HCT116 (cell line): ENCODE measurements around the gene KMT2B. TPM values are rescaled to one million over a fixed set of nuclear protein-coding genes. Genes with fewer than 3 reads are reported as not detected.

Source experiments
- ATAC-seq: fragments of 200-7000 bp; cut with Tn5 transposase; 2 replicates; pipeline ENCODE4 v1.9.1; 2020; ENCODE audit warnings: mild to moderate bottlenecking, moderate library complexity
- BruUV-seq: library from RNA; stranded (reverse); fragments of 400-500 nt; replicated peaks from 2 replicates; lab custom pipeline; 2021; lab: Mats Ljungman, UMichigan
- CTCF ChIA-PET: fragments of 300-600 bp; sonication (Branson Sonifier 250); formaldehyde crosslinking; loops from one replicate; lab custom pipeline; 2021; ENCODE audit warnings: antibody characterized with exemption; lab: Charles Lee
- POLR2A ChIA-PET: fragments of 300-600, 350-600 bp; sonication (Branson Sonifier 250); formaldehyde crosslinking; loops from one replicate; lab custom pipeline; 2021; ENCODE audit warnings: antibody characterized with exemption; lab: Charles Lee
- RAD21 ChIA-PET, 2 experiments: fragments of 300-600 bp; sonication (Branson Sonifier 250); formaldehyde crosslinking; loops; one replicate each; lab custom pipeline; 2023; ENCODE audit warnings: low total read pairs in 2 of 2; ENCODE audit not compliant: uncharacterized antibody in 2 of 2, unreplicated experiment in 2 of 2, low non-redundant PET in 1 of 2; lab: Charles Lee
- DNase-seq: peaks from one replicate; pipeline ENCODE4 v3.0.0-alpha.2; 2010; ENCODE audit warnings: low read depth, low spot score
- H2AFZ ChIP-seq: fragments of 200-600 bp; shearing (Covaris generic), sonication (generic); 2 replicates; pipeline ENCODE4 v1.6.1; 2017; ENCODE audit warnings: low read depth, mixed run types, mixed read lengths, antibody characterized with exemption, low read length; ENCODE audit not compliant: poor library complexity, severe bottlenecking
- H3K27ac ChIP-seq: 2 replicates; pipeline ENCODE4 v1.5.1; 2012; ENCODE audit warnings: low read depth, low read length
- H3K27me3 ChIP-seq: fragments of 200-600 bp; sonication (generic); 2 replicates; pipeline ENCODE4 v1.6.1; 2016; ENCODE audit warnings: mixed run types, low read length, mixed read lengths; ENCODE audit not compliant: insufficient read depth
- H3K36me3 ChIP-seq, 2 experiments: fragments of 200-500 bp in 1 of 2; fragments of 200-600 bp in 1 of 2; sonication (Bioruptor generic) in 1 of 2; sonication (generic) in 1 of 2; 2 replicates each; pipeline versions ENCODE4 v1.5.1 to v1.6.1; 2014 to 2016; ENCODE audit warnings: low read length in 2 of 2, inconsistent platforms in 1 of 2, mixed read lengths in 1 of 2, mixed run types in 1 of 2; ENCODE audit not compliant: insufficient read depth in 2 of 2, control insufficient read depth in 1 of 2
- H3K4me1 ChIP-seq, 2 experiments: fragments of 200-600 bp in 1 of 2; sonication (generic) in 1 of 2; 2 replicates each; pipeline versions ENCODE4 v1.5.1 to v1.6.1; 2012 to 2017; ENCODE audit warnings: low read length in 2 of 2, inconsistent platforms in 1 of 2, mild to moderate bottlenecking in 1 of 2, mixed read lengths in 1 of 2, mixed run types in 1 of 2, moderate library complexity in 1 of 2; ENCODE audit not compliant: insufficient read depth in 2 of 2, control insufficient read depth in 1 of 2
- H3K4me2 ChIP-seq: fragments of 200-600 bp; sonication (generic); 2 replicates; pipeline ENCODE4 v1.6.1; 2017; ENCODE audit warnings: mixed run types, low read length, mixed read lengths
- H3K4me3 ChIP-seq, 2 experiments: fragments of 200-600 bp in 1 of 2; sonication (generic) in 1 of 2; replicated peaks in 1 of 2; 2 replicates each; pipeline ENCODE4 v1.5.1; 2011 to 2016; ENCODE audit warnings: low read length in 2 of 2, control low read depth in 1 of 2, low read depth in 1 of 2, mild to moderate bottlenecking in 1 of 2, mixed read lengths in 1 of 2, mixed run types in 1 of 2
- H3K79me2 ChIP-seq: fragments of 200-600 bp; sonication (generic); 2 replicates; pipeline ENCODE4 v1.6.1; 2017; ENCODE audit warnings: mild to moderate bottlenecking, mixed run types, low read length, moderate library complexity, mixed read lengths; ENCODE audit not compliant: insufficient read depth
- H3K9ac ChIP-seq: fragments of 200-600 bp; sonication (generic); 2 replicates; pipeline ENCODE4 v1.6.1; 2016; ENCODE audit warnings: low read length, mixed read lengths
- H3K9me2 ChIP-seq: fragments of 200-600 bp; sonication (generic), shearing (Covaris generic); 2 replicates; pipeline ENCODE4 v1.6.1; 2017; ENCODE audit warnings: mixed run types, mild to moderate bottlenecking, moderate library complexity; ENCODE audit not compliant: insufficient read depth
- H3K9me3 ChIP-seq, 2 experiments: fragments of 200-500 bp in 1 of 2; fragments of 200-600 bp in 1 of 2; sonication (Bioruptor generic) in 1 of 2; sonication (generic) in 1 of 2; 2 replicates each; pipeline ENCODE4 v1.6.1; 2014 to 2017; ENCODE audit warnings: low read length in 2 of 2, mixed read lengths in 2 of 2, inconsistent platforms in 1 of 2, low read depth in 1 of 2, mild to moderate bottlenecking in 1 of 2, mixed run types in 1 of 2, moderate library complexity in 1 of 2; ENCODE audit not compliant: control insufficient read depth in 1 of 2, insufficient read depth in 1 of 2
- H4K20me1 ChIP-seq: fragments of 200-600 bp; sonication (generic), shearing (Covaris generic); 2 replicates; pipeline ENCODE4 v1.6.1; 2017; ENCODE audit warnings: mixed run types, mild to moderate bottlenecking, moderate library complexity; ENCODE audit not compliant: insufficient read depth
- EGR1 ChIP-seq: IDR thresholded peaks from 2 replicates; pipeline ENCODE4 v1.6.1; 2012; ENCODE audit warnings: low read depth
- ELF1 ChIP-seq: IDR thresholded peaks from 2 replicates; pipeline ENCODE4 v1.6.1; 2012; ENCODE audit warnings: low read depth, borderline replicate concordance
- JUND ChIP-seq: IDR thresholded peaks from 2 replicates; pipeline ENCODE4 v1.6.1; 2012
- POLR2AphosphoS5 ChIP-seq: IDR thresholded peaks from 2 replicates; pipeline ENCODE4 v1.6.1; 2011; ENCODE audit warnings: mild to moderate bottlenecking, low read depth, low read length, moderate library complexity
- RAD21 ChIP-seq: IDR thresholded peaks from 2 replicates; pipeline ENCODE4 v1.6.1; 2012; ENCODE audit warnings: low read depth, mild to moderate bottlenecking
- intact Hi-C: fragments of 100-400 bp; cut with micrococcal nuclease; formaldehyde crosslinking; loops from 2 replicates; pipeline ENCODE4 v1.10.0; 2022
- total RNA-seq: library from RNA; stranded (reverse); gene quantifications from one replicate; pipeline ENCODE4 v1.2.1, GENCODE V29; 2021; ENCODE audit not compliant: unreplicated experiment
- TF ChIP-seq, protein P1 (sequence below): IDR thresholded peaks from 2 replicates; pipeline ENCODE4 v1.6.1; 2012
- TF ChIP-seq, protein P2 (sequence below), 3 experiments: fragments of 200-600 bp in 1 of 3; sonication (generic) in 1 of 3; IDR thresholded peaks in 2 of 3; conservative IDR thresholded peaks in 1 of 3; 2 replicates each; pipeline ENCODE4 v1.5.1; 2012 to 2017; ENCODE audit warnings: low read depth in 2 of 3, low read length in 2 of 3, antibody characterized with exemption in 1 of 3, borderline replicate concordance in 1 of 3, control low read depth in 1 of 3, mild to moderate bottlenecking in 1 of 3, mixed read lengths in 1 of 3, mixed run types in 1 of 3, moderate library complexity in 1 of 3; ENCODE audit not compliant: insufficient read depth in 1 of 3
- TF ChIP-seq, protein P3 (sequence below): IDR thresholded peaks from 2 replicates; pipeline ENCODE4 v1.6.1; 2012

Gene KMT2B
- total RNA-seq, 1 experiment from 2014 or later: 29.9 TPM

DNA sequence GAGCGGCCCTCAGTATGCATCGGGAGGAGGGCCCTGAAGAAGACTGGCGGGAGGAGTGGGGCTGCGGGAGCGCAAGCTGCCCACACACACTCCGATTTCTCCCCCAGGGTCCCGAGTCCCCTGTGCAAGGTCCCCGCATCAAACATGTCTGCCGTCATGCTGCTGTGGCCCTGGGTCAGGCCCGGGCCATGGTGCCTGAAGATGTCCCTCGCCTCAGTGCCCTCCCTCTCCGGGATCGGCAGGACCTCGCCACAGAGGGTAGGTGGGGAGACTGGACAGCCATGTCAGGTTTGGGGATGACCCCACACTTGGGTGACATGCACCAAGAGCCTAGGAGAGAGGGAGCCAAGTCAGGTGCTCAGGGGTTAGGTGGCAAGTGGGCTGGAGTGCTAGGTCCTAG, 4.7 kb downstream of the KMT2B start:
- ChIA-PET RAD21 (no interaction called here), POLR2A (no interaction called here), CTCF (no interaction called here)
- intact Hi-C loops: no loop called here
- Histone ChIP-seq H2AFZ (no peak overlapping the region), H3K27ac (no peak overlapping the region), H3K9me2 (no peaks in the 10 kb centered on the region), H3K9ac (no peak overlapping the region), H3K36me3 (peaks cover 54 to 57% of the 10 kb centered on the region in 2 experiments; a peak in 3 of 4 replicates), H3K4me3 (no peak overlapping the region), H3K9me3 (no peaks in the 10 kb centered on the region), H4K20me1 (no peaks in the 10 kb centered on the region), H3K4me1 (peaks cover 7 to 9% of the 10 kb centered on the region in 2 experiments; a peak in 3 of 4 replicates), H3K4me2 (no peak overlapping the region), H3K79me2 (peaks cover 35% of the 10 kb centered on the region), H3K27me3 (no peaks in the 10 kb centered on the region)
- no TSS peak for BruUV-seq
- TF ChIP-seq, protein P1, sequence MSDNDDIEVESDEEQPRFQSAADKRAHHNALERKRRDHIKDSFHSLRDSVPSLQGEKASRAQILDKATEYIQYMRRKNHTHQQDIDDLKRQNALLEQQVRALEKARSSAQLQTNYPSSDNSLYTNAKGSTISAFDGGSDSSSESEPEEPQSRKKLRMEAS: no peak
- TF ChIP-seq, protein P2, sequence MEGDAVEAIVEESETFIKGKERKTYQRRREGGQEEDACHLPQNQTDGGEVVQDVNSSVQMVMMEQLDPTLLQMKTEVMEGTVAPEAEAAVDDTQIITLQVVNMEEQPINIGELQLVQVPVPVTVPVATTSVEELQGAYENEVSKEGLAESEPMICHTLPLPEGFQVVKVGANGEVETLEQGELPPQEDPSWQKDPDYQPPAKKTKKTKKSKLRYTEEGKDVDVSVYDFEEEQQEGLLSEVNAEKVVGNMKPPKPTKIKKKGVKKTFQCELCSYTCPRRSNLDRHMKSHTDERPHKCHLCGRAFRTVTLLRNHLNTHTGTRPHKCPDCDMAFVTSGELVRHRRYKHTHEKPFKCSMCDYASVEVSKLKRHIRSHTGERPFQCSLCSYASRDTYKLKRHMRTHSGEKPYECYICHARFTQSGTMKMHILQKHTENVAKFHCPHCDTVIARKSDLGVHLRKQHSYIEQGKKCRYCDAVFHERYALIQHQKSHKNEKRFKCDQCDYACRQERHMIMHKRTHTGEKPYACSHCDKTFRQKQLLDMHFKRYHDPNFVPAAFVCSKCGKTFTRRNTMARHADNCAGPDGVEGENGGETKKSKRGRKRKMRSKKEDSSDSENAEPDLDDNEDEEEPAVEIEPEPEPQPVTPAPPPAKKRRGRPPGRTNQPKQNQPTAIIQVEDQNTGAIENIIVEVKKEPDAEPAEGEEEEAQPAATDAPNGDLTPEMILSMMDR (IDR thresholded peaks at IDR 0.05 in 2 of 3, conservative IDR thresholded peaks at IDR 0.05 in 1 of 3; ENCODE audit: borderline replicate concordance in 1 of 3, insufficient read depth in 1 of 3, low read depth in 2 of 3, low read length in 2 of 3): no peak
- TF ChIP-seq POLR2AphosphoS5 (no peak), JUND (no peak), RAD21 (no peak), ELF1 (no peak), EGR1 (no peak)
- TF ChIP-seq, protein P3, sequence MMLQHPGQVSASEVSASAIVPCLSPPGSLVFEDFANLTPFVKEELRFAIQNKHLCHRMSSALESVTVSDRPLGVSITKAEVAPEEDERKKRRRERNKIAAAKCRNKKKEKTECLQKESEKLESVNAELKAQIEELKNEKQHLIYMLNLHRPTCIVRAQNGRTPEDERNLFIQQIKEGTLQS: no peak
- DNase-seq: no peak
- no peak for ATAC-seq
